ENCODE data around the gene C1orf141. TPM values are rescaled to one million over a fixed set of nuclear protein-coding genes. Genes with fewer than 3 reads are reported as not detected.

C1orf141 gene
- polyA plus RNA-seq, 1 donor (not counting 4 experiments of a cell fraction or from before 2014, with no cell fraction given), result not detected

GRCh38 chr1:67053535-67053784 lies 81.3 kb downstream of the C1orf141 start:
- Histone ChIP-seq H3K27ac (ENCODE audit: control insufficient read depth, insufficient read depth, low read length) (peak overlapping the region; percentile 69), H3K4me1 (ENCODE audit: control insufficient read depth, extremely low read depth, insufficient read depth, low read length) (peaks cover 13% of the 10 kb centered on the region), H3K9ac (ENCODE audit: control insufficient read depth, extremely low read depth, insufficient read depth, low read length) (peak overlapping the region; percentile 94), H4K20me1 (ENCODE audit: control insufficient read depth, extremely low read depth, insufficient read depth, low read length) (no peaks in the 10 kb centered on the region), H2AFZ (ENCODE audit: control insufficient read depth, low read length) (peak overlapping the region; percentile 89), H3K4me2 (ENCODE audit: control insufficient read depth, extremely low read depth, insufficient read depth, low read depth, low read length) (peak overlapping the region; percentile 89), H3K36me3 (ENCODE audit: control insufficient read depth in 2 of 2, extremely low read depth in 1 of 2, insufficient read depth in 2 of 2, low read length in 2 of 2) (peaks cover 0 to 3% of the 10 kb centered on the region in 2 experiments), H3K4me3 (ENCODE audit: control insufficient read depth in 2 of 3, extremely low read depth in 1 of 3, insufficient read depth in 2 of 3, low read depth in 1 of 3, low read length in 3 of 3) (peak overlapping the region; percentile 52 to 96 (median 67)), H3K9me1 (ENCODE audit: control insufficient read depth, extremely low read depth, insufficient read depth, low read length) (no peaks in the 10 kb centered on the region), H3K79me2 (ENCODE audit: control insufficient read depth, insufficient read depth, low read length) (peaks cover 12% of the 10 kb centered on the region), H3K27me3 (ENCODE audit: control insufficient read depth, extremely low read depth, insufficient read depth, low read length) (no peaks in the 10 kb centered on the region), H3K9me3 (ENCODE audit: control insufficient read depth, low read depth, low read length) (no peaks in the 10 kb centered on the region)
- TF ChIP-seq EZH2 (IDR thresholded peaks at IDR 0.05; ENCODE audit: low read length), result no peak
- dilution Hi-C loops (cut with MboI; ENCODE audit: extremely low pct_ligation_motif_present, low sequenced_read_pairs), result no loop called here
- no peak for FAIRE-seq
- DNase-seq (ENCODE audit: low read depth, low spot score), result no peak

- Histone ChIP-seq H2AFZ (ENCODE audit: control insufficient read depth, low read length) (peak overlapping the region; percentile 89), H3K79me2 (ENCODE audit: control insufficient read depth, insufficient read depth, low read length) (peaks cover 12% of the 10 kb centered on the region), H3K4me3 (ENCODE audit: control insufficient read depth in 2 of 3, extremely low read depth in 1 of 3, insufficient read depth in 2 of 3, low read depth in 1 of 3, low read length in 3 of 3) (peak overlapping the region; percentile 52 to 96 (median 67)), H3K4me2 (ENCODE audit: control insufficient read depth, extremely low read depth, insufficient read depth, low read depth, low read length) (peak overlapping the region; percentile 89), H3K9ac (ENCODE audit: control insufficient read depth, extremely low read depth, insufficient read depth, low read length) (peak overlapping the region; percentile 94), H3K27ac (ENCODE audit: control insufficient read depth, insufficient read depth, low read length) (peak overlapping the region; percentile 69), H3K9me1 (ENCODE audit: control insufficient read depth, extremely low read depth, insufficient read depth, low read length) (no peaks in the 10 kb centered on the region), H3K4me1 (ENCODE audit: control insufficient read depth, extremely low read depth, insufficient read depth, low read length) (peaks cover 13% of the 10 kb centered on the region), H4K20me1 (ENCODE audit: control insufficient read depth, extremely low read depth, insufficient read depth, low read length) (no peaks in the 10 kb centered on the region), H3K36me3 (ENCODE audit: control insufficient read depth in 2 of 2, extremely low read depth in 1 of 2, insufficient read depth in 2 of 2, low read length in 2 of 2) (peaks cover 2 to 5% of the 10 kb centered on the region in 2 experiments), H3K9me3 (ENCODE audit: control insufficient read depth, low read depth, low read length) (no peaks in the 10 kb centered on the region), H3K27me3 (ENCODE audit: control insufficient read depth, extremely low read depth, insufficient read depth, low read length) (no peaks in the 10 kb centered on the region)
- no peak for TF ChIP-seq CTCF (optimal IDR thresholded peaks at IDR 0.05 in 1 of 3, IDR thresholded peaks at IDR 0.05 in 1 of 3, conservative IDR thresholded peaks at IDR 0.05 in 1 of 3; ENCODE audit: extremely low read depth in 1 of 3, insufficient read depth in 2 of 3, low read length in 3 of 3)
- no peak for TF ChIP-seq EZH2 (IDR thresholded peaks at IDR 0.05; ENCODE audit: low read length)
- dilution Hi-C loops (cut with MboI; ENCODE audit: extremely low pct_ligation_motif_present, low sequenced_read_pairs), result no loop called here
- FAIRE-seq, result peak; percentile 81
- DNase-seq (ENCODE audit: low read depth, low spot score), result peak; percentile 13
These were observed 81.8 kb downstream of the C1orf141 start for GRCh38 chr1:67052741-67053534.
